HFFc6 (cell line): Measurements from ENCODE around the gene BAHCC1. TPM values are rescaled to one million over a fixed set of nuclear protein-coding genes. Genes with fewer than 3 reads are reported as not detected.

Source experiments
- DNase-seq: peaks from one replicate; pipeline ENCODE4 v3.0.0-alpha.2; 2018
- H3K27ac Mint-ChIP-seq: 2 replicates; pipeline ENCODE4 v1.8.0; 2020; ENCODE audit warnings: mild to moderate bottlenecking, mixed read lengths
- H3K27me3 Mint-ChIP-seq: 2 replicates; pipeline ENCODE4 v1.8.0; 2021; ENCODE audit warnings: mild to moderate bottlenecking, moderate library complexity, mixed read lengths; ENCODE audit not compliant: insufficient read depth
- H3K36me3 Mint-ChIP-seq: 2 replicates; pipeline ENCODE4 v1.8.0; 2021; ENCODE audit warnings: low read depth, mixed read lengths
- H3K4me1 Mint-ChIP-seq: 2 replicates; pipeline ENCODE4 v1.8.0; 2020; ENCODE audit warnings: low read depth, mixed read lengths
- H3K4me3 Mint-ChIP-seq: 2 replicates; pipeline ENCODE4 v1.8.0; 2020; ENCODE audit warnings: mild to moderate bottlenecking, moderate library complexity, mixed read lengths
- H3K9me3 Mint-ChIP-seq: 2 replicates; pipeline ENCODE4 v1.8.0; 2020; ENCODE audit warnings: mild to moderate bottlenecking, mixed read lengths
- CTCF ChIP-seq: fragments of 200-600 bp; sonication (generic); IDR thresholded peaks from 2 replicates; pipeline ENCODE4 v1.5.0; 2021; ENCODE audit warnings: antibody characterized with exemption, mild to moderate bottlenecking
- total RNA-seq, 6 experiments: library from RNA; stranded (reverse); fragmentation: NEBNext Ultra II Directional; extraction: Animal tissue kit (Norgen Biotek cat#: 25700); gene quantifications; 2 replicates in 1 of 6; 3 replicates in 5 of 6; pipeline ENCODE4 v1.2.3, GENCODE V29; 2021

Gene BAHCC1
- total RNA-seq, 6 experiments from 2014 or later = 7.3 to 9.7 (median 8.3) TPM

- Mint-ChIP-seq H3K36me3 (no peaks in the 10 kb centered on the region), H3K4me3 (no peak overlapping the region), H3K9me3 (no peaks in the 10 kb centered on the region), H3K27ac (no peak overlapping the region), H3K4me1 (no peaks in the 10 kb centered on the region), H3K27me3 (no peaks in the 10 kb centered on the region)
- DNase-seq = no peak
- TF ChIP-seq CTCF = no peak
Measured at GRCh38 chr17:81428516-81428915, 33.3 kb downstream of the BAHCC1 start.

GRCh38 chr17:81428948-81429774, 33.9 kb downstream of the BAHCC1 start:
- no peak overlapping the region for H3K4me3 Mint-ChIP-seq
- no peaks in the 10 kb centered on the region for H3K36me3 Mint-ChIP-seq
- no peaks in the 10 kb centered on the region for H3K4me1 Mint-ChIP-seq
- no peaks in the 10 kb centered on the region for H3K27me3 Mint-ChIP-seq
- no peaks in the 10 kb centered on the region for H3K9me3 Mint-ChIP-seq
- peak; percentile 43 for DNase-seq
- no peak for TF ChIP-seq CTCF
- no peak overlapping the region for H3K27ac Mint-ChIP-seq

DNA sequence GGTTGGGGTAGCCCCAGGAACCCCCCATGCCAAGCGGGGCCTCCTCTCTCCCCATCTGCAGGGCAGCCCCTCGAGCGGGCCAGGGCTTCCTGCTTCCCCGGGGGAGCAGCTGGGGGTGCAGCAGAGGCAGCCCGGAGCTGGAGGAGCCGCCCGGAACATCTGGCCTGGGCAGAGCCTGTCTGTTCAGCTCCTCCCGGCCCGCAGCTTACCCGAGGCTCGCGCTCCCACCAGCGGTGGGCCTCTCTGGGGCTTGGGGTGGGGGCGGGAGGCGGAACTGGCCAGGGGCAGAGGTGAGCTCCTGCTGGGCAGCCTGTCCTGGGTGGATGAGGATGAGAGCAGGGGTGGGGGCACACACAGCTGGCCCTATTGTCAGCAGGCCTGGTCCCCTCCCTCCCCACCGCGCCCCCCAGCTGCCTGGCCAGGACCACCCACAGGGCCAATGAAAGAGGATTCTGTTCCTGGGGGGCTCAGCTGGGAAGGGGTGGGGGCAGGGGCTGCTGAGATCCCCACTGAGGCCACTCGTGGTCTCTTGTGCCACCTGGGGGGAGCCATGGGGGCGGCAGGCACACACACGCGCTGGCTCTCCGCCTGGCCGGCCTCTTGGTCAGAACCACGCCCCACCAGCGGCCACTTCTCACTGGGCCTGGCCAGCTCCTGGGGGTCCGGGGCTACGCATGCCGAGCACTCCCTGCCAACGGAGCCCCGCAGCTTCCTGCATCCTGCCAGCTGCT, 34.7 kb downstream of the BAHCC1 start:
- no peak overlapping the region for H3K27ac Mint-ChIP-seq
- no peaks in the 10 kb centered on the region for H3K4me1 Mint-ChIP-seq
- TF ChIP-seq CTCF = peak; percentile 32; the same call in 1 of the 2 replicates
- no peaks in the 10 kb centered on the region for H3K36me3 Mint-ChIP-seq
- no peak for DNase-seq
- H3K9me3 Mint-ChIP-seq = no peaks in the 10 kb centered on the region
- no peaks in the 10 kb centered on the region for H3K27me3 Mint-ChIP-seq
- H3K4me3 Mint-ChIP-seq = no peak overlapping the region

DNA sequence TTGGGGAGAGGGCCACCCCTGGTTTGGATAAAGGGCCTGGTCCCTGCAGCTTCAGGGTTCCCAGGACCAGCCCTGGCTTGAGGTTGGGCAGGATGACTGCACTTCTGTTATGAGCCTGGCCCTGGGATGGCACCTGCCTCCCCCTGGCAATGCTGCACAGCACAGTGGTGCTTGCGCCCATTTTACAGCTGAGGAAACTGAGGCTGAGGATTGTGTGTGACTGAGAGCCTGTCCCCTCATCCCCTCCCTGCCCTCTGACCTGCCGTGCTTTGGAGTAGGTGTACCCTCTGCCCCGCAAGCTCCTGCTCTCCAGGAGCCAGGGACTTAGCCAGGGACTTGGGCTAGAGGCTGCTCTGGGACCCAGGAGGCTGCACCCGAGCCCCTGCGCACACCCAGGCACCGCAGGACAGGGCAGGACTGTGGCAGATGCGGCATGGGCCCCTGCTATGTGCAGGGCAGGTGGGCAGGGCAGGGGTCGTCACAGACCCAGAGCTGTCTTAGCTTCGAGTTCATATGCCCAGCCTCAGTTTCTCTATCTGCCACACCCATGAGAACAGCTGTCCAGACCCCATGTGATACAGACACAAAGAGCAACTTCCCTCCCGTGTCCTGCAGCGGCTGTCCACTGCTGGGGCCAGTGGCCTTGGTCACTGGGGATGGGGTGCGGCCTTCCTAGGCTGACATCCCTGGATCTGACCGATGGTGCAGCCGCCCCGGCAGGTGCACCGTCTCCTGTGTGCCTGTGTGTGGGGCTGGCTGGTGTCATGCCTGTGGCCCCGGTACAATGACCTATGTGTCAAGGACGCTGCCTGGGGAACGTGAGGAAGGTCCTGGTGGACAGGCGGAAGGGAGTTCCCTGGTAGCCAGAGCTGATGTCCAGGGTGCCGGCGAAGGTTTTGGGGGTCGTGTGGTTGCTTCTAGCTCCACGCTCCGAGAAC, 36.6 kb downstream of the BAHCC1 start:
- H3K36me3 Mint-ChIP-seq = no peaks in the 10 kb centered on the region
- no peaks in the 10 kb centered on the region for H3K4me1 Mint-ChIP-seq
- no peaks in the 10 kb centered on the region for H3K9me3 Mint-ChIP-seq
- no peaks in the 10 kb centered on the region for H3K27me3 Mint-ChIP-seq
- H3K27ac Mint-ChIP-seq = no peak overlapping the region
- DNase-seq = no peak
- H3K4me3 Mint-ChIP-seq = no peak overlapping the region
- TF ChIP-seq CTCF = no peak

DNA sequence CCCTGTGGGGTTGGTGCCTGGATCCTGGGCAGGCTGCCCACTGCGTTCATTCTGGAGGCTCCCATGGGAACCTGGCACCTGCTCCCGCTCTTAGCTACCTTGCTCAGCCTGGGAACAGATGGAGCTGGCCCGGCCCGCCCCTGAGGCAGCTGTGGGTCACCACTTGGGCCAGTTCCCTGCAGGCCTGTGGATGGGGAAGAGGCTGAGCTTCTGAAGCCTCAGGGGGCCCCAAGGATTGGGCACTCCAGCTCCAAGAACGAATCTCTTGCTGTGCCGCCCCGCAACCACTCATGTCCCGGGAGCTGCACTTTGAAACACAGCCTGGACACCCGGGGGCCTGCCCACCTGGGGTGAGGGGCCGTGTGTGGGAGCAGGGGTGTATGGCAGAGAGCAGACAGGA, 37.7 kb downstream of the BAHCC1 start:
- Mint-ChIP-seq H3K9me3 (no peaks in the 10 kb centered on the region), H3K4me1 (no peaks in the 10 kb centered on the region), H3K27me3 (no peaks in the 10 kb centered on the region), H3K4me3 (no peak overlapping the region), H3K27ac (no peak overlapping the region), H3K36me3 (no peaks in the 10 kb centered on the region)
- no peak for DNase-seq
- no peak for TF ChIP-seq CTCF
